DMS153 treated with DMSO at 0.1 percent for 48 hours (cell line): Measurements from ENCODE around the gene NUTM2E.
"Not testable (repeated sequence)": the region's sequence is repeated elsewhere in the genome, so short reads cannot be mapped to it uniquely, and the experiment has no call there.

Source experiments
- DNase-seq: peaks from one replicate; lab custom pipeline; 2025; ENCODE audit not compliant: unreplicated experiment; lab: John Stamatoyannopoulos, UW

The NUTM2E gene

DNA sequence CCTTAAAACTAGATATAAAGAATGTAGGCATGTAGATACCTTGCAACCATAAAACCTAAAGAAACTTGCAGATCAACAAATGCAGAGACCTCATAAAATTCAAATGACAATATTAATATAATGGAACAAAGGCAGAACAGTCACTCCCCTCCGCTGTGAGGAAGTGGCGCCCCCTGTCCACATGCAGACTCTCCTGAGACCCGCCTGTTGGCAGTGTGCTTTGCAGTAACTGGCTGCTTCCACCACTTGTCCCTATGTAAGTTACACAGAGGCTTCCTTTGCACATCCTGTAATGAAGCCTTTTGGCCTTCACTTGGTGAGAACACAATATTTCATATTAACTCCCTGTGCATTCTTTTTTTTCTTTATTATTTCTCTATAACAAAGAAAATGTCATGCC lies 36.3 kb downstream of the NUTM2E start:
- DNase-seq = not testable (repeated sequence)

DNA sequence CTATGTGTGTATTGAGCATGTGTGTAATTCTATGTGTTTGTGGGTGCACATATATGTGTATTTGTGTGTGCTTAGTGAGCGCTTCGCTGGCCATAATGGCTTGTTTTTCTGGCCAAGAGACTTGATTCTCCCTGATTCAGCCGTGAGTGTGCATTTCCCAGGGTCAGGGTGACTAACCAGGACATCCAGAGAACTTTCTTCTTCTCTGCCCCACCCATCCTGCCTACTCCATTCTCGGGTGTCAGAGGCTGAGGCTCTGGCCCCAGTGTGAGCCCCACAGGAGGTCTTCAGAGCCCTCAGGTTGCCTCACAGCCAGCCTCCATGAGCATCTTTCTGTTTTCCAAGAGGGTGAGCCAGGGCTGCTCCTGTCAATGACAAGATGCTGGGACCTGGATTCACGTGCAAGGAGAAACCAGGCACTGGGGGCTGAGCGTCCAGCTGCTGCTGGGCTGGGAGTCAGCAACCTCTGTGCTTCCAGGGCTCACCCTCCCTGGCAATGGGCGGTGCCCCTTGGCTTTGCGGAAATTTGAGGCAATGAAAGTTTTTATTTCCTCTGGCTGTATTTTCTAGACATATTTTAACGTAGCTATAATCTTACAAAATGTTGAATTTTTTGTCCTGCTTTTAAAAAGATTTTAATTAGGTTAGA lies 40.5 kb downstream of the NUTM2E start:
- not testable (repeated sequence) for DNase-seq

DNA sequence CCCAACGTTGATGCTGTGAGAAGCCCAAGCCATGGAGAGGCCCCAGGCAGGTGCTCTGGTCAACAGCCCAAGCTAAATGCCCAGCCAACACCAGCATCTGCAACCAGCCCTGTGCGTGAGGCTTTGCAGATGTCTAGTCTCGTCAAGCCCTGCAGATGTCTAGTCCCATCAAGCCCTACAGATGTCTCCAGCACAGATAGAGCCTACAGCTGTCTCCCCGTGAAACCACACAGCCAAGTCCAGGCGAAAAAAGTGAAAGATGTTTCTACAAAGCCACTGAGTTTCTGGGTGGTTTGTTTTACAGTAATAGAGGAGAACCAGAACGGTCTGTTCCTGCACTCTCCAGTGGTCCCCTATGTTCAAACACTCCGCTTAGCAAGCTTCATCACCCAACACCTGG lies 41.5 kb downstream of the NUTM2E start:
- not testable (repeated sequence) for DNase-seq

DNA sequence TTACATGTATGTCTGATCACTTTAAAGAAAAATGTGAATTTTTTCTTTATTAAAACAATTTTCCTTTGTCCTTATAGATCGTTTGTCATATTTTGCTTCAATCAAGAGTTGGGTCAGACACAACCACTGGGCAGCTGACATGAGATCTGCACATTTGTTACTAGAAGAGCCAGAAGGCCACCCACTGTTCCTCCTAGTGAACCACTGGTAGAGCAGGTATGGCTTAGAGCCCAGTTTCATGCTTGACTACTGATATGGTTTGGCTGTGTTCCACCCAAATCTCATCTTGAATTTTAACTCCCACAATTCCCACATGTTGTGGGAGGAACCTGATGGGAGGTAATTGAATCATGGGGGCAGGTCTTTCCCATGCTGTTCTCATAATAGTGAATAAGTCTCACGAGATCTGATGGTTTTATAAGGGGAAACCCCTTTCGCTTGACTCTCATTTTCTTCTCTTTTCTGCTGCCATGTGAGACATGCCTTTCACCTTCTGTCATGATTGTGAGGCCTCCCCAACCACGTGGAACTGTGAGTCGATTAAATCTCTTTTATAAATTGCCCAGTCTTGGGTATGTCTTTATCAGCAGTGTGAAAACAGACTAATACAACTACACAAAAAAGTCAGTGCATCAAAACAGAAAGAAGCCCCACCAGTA lies 43.0 kb downstream of the NUTM2E start:
- DNase-seq = not testable (repeated sequence)

DNA sequence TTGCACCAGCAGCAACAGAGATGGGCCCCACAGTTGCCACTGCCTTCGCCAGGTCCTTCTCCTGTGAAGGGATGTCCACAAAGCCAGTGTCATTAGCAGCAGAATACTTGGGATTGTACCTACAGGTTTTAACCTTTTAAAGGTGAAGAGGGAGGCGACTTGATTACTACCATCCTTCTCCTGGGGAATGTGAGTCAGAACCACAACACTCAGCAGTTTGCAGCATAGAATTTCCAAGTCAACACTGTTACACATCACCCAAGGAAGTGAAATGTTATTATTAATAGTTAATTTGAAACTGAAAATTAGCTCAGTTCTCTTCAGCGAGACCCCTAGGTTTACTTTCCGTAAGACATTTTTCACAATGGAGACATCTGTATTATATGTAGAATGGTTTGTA lies 45.2 kb downstream of the NUTM2E start:
- not testable (repeated sequence) for DNase-seq
